Measurements from ENCODE around the gene TMEM176B. TPM values are rescaled to one million over a fixed set of nuclear protein-coding genes. Genes with fewer than 3 reads are reported as not detected.

The TMEM176B gene
- total RNA-seq, 1 experiment from 2014 or later, result not detected

DNA sequence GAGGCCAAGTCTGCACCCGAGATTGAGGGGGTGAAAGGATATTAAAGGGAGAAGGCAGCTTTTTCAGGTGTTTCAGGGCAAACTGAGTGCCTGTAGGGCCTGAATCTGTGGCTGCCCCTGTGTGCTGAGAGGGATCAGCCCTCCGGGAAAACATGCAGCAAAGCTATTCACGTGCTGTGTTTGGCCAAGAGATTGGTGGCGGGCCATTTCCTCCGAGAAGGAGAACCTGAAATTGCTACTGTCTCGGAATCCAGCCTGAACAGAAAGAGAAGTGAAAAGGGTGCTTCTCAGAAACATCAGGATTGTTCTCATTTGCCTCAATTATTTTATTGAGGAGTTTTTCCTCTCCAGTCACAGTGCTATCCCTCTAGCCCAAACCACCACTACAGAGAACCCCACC lies 46.9 kb downstream of the TMEM176B start:
- DNase-seq (ENCODE audit: low read depth), result no peak

DNA sequence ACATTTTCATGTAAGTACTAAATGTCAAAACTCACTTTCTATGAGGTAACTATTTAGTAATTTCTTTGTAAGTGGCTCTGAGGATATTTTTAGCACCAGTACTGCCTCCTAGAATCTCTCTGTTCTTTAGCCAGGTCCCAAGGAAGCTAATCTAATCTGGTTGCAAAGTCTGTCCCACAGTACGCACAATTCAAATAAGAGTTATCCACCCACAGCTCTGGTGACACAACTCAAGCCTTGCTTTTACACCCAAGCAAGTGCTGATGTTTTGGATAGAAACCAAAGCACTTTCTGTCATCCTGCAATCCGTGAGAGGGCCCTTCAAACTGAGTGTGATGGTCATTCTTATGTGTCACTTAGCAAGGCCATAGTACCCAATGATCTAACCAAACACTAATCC lies 48.5 kb downstream of the TMEM176B start:
- no peak for DNase-seq (ENCODE audit: low read depth)

DNA sequence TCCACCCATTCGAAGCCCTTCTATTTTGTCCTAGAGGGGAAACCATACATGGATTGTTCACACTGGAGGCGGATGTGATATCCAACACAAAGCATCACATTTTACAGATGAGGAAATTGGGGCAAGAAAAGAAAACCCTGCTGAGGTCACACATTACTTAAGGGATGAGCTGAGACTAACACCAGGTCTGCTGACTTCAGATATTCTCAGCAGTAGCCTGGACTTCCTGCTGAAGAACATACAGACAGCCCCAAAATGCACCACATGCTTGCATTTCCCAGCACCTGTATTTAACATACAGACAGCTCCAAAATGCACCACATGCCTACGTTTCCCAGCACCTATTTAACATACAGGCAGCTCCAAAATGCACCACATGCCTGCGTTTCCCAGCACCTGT lies 51.8 kb downstream of the TMEM176B start:
- DNase-seq (ENCODE audit: low read depth), result no peak

DNA sequence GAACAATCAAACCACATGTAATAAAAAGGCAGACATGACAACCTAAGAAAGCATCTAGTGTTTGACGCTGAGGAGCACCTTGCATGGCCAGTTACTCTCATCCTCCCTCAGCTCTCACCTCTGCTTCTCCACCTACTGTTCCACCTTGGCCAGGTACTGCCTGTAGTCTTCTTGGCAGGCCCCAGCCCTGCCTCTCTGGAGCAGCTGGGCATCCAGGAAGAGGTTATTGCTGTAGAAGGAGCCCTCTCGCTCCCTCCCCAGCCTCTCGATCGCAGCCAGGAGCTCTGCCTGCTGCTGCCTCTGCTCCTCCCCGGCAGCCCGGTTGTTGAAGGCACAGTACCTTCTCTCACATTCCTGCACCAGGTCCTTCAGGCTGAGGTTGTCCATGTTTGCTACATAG lies 53.2 kb downstream of the TMEM176B start:
- DNase-seq (ENCODE audit: low read depth), result no peak

DNA sequence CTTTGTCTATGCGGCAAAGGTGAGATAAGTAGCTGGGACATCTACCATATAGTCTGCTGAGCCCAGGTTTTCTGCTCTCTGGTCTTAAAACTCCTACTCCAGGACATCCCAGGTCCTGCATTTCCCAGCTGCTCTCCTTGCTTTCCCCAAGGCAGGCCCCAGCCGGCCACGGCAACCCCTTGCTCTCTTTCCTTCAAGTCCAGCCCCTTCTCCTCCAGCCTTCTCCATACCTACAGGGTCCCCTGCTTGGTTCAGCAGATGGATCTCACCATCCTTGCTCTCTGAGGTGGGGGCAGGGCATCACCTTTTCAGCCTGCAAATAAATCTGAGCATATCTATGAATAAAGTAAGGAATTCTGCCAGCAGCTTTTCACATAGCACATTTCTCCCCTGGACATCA lies 54.3 kb downstream of the TMEM176B start:
- DNase-seq (ENCODE audit: low read depth), result no peak

DNA sequence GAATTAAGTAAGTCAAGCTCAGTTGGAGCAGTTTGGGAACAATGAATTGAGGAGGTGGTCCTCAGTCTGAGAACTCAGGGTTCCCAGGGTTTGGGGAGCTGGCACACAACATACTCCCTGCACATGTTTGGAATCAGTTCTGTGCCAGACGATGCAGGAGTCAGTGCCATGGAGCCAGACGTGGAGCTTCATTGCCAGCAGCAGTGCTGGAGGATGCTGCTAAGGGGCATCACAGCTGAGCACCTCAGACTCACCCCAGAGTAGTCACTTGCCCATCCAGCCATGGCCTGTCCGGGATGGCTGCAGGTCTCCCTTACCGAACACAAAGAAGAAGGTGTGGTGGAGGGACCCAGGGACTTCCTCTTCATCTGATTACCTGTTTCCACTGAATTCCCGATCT lies 55.1 kb downstream of the TMEM176B start:
- DNase-seq (ENCODE audit: low read depth), result no peak

DNA sequence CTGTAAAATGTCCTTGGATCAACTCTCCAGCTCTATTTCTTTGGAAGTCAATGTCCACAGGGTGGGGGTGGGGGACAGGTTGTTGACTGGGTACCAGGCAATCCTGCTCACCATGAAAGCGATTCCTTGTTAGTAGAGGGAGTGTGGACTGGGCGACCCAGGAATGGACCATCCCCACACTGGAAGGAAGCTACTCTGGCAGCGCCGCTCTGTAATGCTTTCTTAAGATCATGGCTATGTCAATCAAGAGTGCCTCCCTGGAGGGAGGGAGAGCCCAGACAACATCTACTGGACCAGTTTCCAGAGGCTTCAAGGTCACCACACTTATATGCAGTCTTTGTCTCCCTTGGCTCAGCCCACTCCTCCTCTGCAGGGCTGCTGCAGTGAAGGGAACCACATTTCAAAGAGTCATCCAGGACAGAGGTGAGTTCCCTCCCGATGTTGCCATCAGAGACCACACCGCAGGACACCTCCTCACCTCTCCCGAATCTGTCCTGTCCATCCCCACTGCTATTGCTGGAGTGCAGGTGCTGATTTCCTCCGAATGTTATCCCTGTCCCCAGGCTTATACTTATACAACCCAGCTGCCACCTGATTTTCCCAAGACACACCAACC lies 56.0 kb downstream of the TMEM176B start:
- DNase-seq (ENCODE audit: low read depth), result no peak

DNA sequence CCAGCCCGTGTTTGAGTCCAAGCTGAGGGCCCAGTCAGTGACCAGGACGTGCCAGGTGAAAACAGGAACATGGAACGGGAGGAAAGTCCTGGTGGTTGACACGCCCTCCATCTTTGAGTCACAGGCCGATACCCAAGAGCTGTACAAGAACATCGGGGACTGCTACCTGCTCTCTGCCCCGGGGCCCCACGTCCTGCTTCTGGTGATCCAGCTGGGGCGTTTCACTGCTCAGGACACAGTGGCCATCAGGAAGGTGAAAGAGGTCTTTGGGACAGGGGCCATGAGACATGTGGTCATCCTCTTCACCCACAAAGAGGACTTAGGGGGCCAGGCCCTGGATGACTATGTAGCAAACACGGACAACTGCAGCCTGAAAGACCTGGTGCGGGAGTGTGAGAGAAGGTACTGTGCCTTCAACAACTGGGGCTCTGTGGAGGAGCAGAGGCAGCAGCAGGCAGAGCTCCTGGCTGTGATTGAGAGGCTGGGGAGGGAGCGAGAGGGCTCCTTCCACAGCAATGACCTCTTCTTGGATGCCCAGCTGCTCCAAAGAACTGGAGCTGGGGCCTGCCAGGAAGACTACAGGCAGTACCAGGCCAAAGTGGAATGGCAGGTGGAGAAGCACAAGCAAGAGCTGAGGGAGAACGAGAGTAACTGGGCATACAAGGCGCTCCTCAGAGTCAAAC lies 57.7 kb downstream of the TMEM176B start:
- no peak for DNase-seq (ENCODE audit: low read depth)

Other genes starting within 250 kb of the TMEM176B start
- gene GIMAP4, start 233.0 kb downstream of the TMEM176B start, total RNA-seq (2014; rRNA removed), result not detected in 2 replicates
- not detected in 2 replicates for gene GIMAP6, start 168.0 kb downstream of the TMEM176B start, total RNA-seq (2014; rRNA removed)
- 2.6 and 3.4 TPM in 2 replicates for gene GIMAP2, start 114.7 kb downstream of the TMEM176B start, total RNA-seq (2014; rRNA removed)
- gene GIMAP1, start 83.8 kb downstream of the TMEM176B start, total RNA-seq (2014; rRNA removed), result not detected in 2 replicates
- gene GIMAP5, start 62.9 kb downstream of the TMEM176B start, total RNA-seq (2014; rRNA removed), result not detected in 2 replicates
- not detected in 2 replicates for gene TMEM176A, start 405 bp upstream of the TMEM176B start, total RNA-seq (2014; rRNA removed)
- not detected in 2 replicates for gene AOC1, start 52.2 kb upstream of the TMEM176B start, total RNA-seq (2014; rRNA removed)
- 0.11 TPM in 1 of 2 replicates, not detected in the other for gene KCNH2, start 178.0 kb upstream of the TMEM176B start, total RNA-seq (2014; rRNA removed)
- gene NOS3, start 190.7 kb upstream of the TMEM176B start, total RNA-seq (2014; rRNA removed), result 0.13 TPM in 1 of 2 replicates, not detected in the other
- 0.06 TPM in 2 replicates for gene ATG9B, start 224.1 kb upstream of the TMEM176B start, total RNA-seq (2014; rRNA removed)
- 61.1 and 64.0 TPM in 2 replicates for gene ABCB8, start 228.1 kb upstream of the TMEM176B start, total RNA-seq (2014; rRNA removed)
- gene ASIC3, start 248.2 kb upstream of the TMEM176B start, total RNA-seq (2014; rRNA removed), result 0.19 and 2.2 TPM in 2 replicates